NT2/D1 (cell line): ENCODE measurements around the gene COL20A1.

Source experiments
- SUZ12 ChIP-seq: IDR thresholded peaks from 2 replicates; pipeline ENCODE4 v1.6.1; 2011; ENCODE audit not compliant: insufficient read length, insufficient read depth; ENCODE audit errors: extremely low read depth
- YY1 ChIP-seq: IDR thresholded peaks from 2 replicates; pipeline ENCODE4 v1.6.1; 2011; ENCODE audit not compliant: insufficient read length, insufficient read depth
- ZNF274 ChIP-seq: IDR thresholded peaks from 2 replicates; pipeline ENCODE4 v1.6.1; 2011; ENCODE audit warnings: mild to moderate bottlenecking, low read depth, low read length

GRCh38 chr20:63244468-63244867 is 48.5 kb upstream of the COL20A1 start:
- TF ChIP-seq YY1 = no peak
- TF ChIP-seq ZNF274 = no peak
- no peak for TF ChIP-seq SUZ12
